ENCODE data around the gene PDE4D.

Gene PDE4D

DNA sequence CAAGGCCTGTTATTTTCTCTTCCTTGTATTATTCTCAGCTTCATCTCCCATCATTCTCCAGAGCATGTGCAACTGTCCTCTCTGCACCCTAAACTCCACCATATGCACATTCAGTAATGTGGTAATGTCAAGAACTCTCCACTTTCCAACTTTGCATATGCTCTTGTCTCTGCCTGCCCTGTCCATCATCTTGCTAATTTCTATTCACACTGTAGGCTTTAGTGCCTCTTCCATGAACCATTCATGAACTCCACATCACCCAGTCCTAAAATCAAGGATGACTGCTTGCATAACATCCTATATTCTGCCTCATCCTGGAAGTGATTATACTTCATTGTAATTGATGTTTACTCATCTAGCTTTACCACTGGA, 354.8 kb downstream of the PDE4D start:
- Histone ChIP-seq H3K4me1 (ENCODE audit: low read length) (no peaks in the 10 kb centered on the region), H3K9me3 (replicated peaks; ENCODE audit: insufficient read depth, low read length) (no peaks in the 10 kb centered on the region), H2AFZ (ENCODE audit: low read length) (no peak overlapping the region), H4K20me1 (ENCODE audit: insufficient read depth, low read length) (no peaks in the 10 kb centered on the region), H3F3A (ENCODE audit: insufficient read depth, low read length) (no peaks in the 10 kb centered on the region), H3K27me3 (replicated peaks; ENCODE audit: insufficient read depth, low read length) (no peaks in the 10 kb centered on the region), H3K79me2 (ENCODE audit: low read length) (no peaks in the 10 kb centered on the region), H3K4me3 (ENCODE audit: low read length) (no peak overlapping the region), H3K9me2 (replicated peaks; ENCODE audit: insufficient read depth, low read length) (no peaks in the 10 kb centered on the region), H3K36me3 (replicated peaks; ENCODE audit: insufficient read depth, low read length) (no peaks in the 10 kb centered on the region), H3K9ac (ENCODE audit: low read length) (no peak overlapping the region), H3K27ac (ENCODE audit: low read length) (no peak overlapping the region), H3K4me2 (ENCODE audit: low read depth, low read length) (no peak overlapping the region)
- DNase-seq, result no peak
- no peak for TF ChIP-seq EZH2phosphoT487 (IDR thresholded peaks at IDR 0.05; ENCODE audit: low read length)
- TF ChIP-seq, protein P1, sequence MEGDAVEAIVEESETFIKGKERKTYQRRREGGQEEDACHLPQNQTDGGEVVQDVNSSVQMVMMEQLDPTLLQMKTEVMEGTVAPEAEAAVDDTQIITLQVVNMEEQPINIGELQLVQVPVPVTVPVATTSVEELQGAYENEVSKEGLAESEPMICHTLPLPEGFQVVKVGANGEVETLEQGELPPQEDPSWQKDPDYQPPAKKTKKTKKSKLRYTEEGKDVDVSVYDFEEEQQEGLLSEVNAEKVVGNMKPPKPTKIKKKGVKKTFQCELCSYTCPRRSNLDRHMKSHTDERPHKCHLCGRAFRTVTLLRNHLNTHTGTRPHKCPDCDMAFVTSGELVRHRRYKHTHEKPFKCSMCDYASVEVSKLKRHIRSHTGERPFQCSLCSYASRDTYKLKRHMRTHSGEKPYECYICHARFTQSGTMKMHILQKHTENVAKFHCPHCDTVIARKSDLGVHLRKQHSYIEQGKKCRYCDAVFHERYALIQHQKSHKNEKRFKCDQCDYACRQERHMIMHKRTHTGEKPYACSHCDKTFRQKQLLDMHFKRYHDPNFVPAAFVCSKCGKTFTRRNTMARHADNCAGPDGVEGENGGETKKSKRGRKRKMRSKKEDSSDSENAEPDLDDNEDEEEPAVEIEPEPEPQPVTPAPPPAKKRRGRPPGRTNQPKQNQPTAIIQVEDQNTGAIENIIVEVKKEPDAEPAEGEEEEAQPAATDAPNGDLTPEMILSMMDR (IDR thresholded peaks at IDR 0.05; ENCODE audit: low read length), result no peak
- no peak for TF ChIP-seq EZH2 (optimal IDR thresholded peaks at IDR 0.05; ENCODE audit: low read depth, low read length)

DNA sequence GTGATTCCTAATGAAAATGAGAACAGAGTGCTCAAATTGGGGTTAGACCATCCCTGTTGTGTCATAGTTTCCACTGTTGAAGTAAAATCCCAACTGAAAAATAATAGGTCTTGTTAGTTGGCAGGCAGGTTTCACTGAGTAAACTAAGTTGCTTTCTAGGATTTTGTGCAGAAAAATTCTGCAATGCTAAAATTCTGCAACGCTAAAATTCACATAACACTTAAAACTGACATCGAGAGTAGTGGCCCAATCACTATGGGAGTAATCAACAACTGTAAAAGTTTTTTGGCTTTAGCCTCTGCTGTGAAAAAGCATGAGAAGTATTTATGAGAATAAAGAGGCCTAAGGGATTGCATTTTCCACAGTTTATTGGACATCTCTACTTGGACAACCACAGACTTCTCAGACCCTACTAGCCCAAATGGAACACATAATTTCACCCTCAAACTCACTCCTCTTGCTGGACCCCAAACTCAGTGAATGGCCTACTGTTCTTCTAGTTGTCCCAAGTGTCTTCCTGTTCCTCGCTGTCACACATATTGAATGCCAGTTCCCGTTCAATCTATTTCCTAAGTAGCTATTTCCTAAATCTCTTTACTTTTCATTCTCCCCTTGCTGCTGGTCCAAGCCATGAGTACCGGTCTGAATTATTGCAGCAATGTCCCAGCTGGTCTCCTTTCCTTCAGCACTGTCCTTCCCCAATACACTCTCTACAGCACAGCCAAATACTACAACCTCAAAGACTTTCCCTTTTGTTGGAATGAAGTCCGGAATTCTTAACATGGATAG, 355.4 kb downstream of the PDE4D start:
- no peak overlapping the region for H3K9ac ChIP-seq (ENCODE audit: low read length)
- no peaks in the 10 kb centered on the region for H3K9me3 ChIP-seq (replicated peaks; ENCODE audit: insufficient read depth, low read length)
- no peaks in the 10 kb centered on the region for H3K79me2 ChIP-seq (ENCODE audit: low read length)
- TF ChIP-seq, protein P1 (IDR thresholded peaks at IDR 0.05; ENCODE audit: low read length), result no peak
- TF ChIP-seq EZH2 (optimal IDR thresholded peaks at IDR 0.05; ENCODE audit: low read depth, low read length), result no peak
- no peak for TF ChIP-seq EZH2phosphoT487 (IDR thresholded peaks at IDR 0.05; ENCODE audit: low read length)
- H3K9me2 ChIP-seq (replicated peaks; ENCODE audit: insufficient read depth, low read length), result no peaks in the 10 kb centered on the region
- H3F3A ChIP-seq (ENCODE audit: insufficient read depth, low read length), result no peaks in the 10 kb centered on the region
- H3K4me1 ChIP-seq (ENCODE audit: low read length), result no peaks in the 10 kb centered on the region
- DNase-seq, result no peak
- no peaks in the 10 kb centered on the region for H4K20me1 ChIP-seq (ENCODE audit: insufficient read depth, low read length)
- no peak overlapping the region for H2AFZ ChIP-seq (ENCODE audit: low read length)
- H3K4me2 ChIP-seq (ENCODE audit: low read depth, low read length), result no peak overlapping the region
- no peak overlapping the region for H3K27ac ChIP-seq (ENCODE audit: low read length)
- no peak overlapping the region for H3K4me3 ChIP-seq (ENCODE audit: low read length)
- no peaks in the 10 kb centered on the region for H3K36me3 ChIP-seq (replicated peaks; ENCODE audit: insufficient read depth, low read length)
- H3K27me3 ChIP-seq (replicated peaks; ENCODE audit: insufficient read depth, low read length), result no peaks in the 10 kb centered on the region

DNA sequence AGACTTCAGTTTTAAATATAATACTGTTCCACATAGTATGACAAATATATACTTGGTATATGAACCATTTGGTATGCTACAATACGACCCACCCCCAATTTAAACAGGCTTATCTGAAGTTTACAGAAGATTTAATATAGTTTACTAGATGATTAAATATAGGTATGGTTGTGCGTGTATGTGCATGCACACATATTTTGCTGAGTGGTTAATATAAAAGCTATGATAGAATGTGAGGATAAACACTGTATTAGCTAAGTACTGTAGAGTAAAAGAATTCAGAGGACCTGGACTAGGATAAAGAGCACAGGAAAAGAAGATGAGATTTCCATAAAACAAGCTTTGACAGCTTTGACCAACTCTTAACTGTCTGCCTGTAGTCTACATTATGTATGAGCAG, 356.7 kb downstream of the PDE4D start:
- TF ChIP-seq, protein P1 (IDR thresholded peaks at IDR 0.05; ENCODE audit: low read length), result no peak
- no peak for TF ChIP-seq EZH2phosphoT487 (IDR thresholded peaks at IDR 0.05; ENCODE audit: low read length)
- Histone ChIP-seq H3K9me2 (replicated peaks; ENCODE audit: insufficient read depth, low read length) (no peaks in the 10 kb centered on the region), H3K36me3 (replicated peaks; ENCODE audit: insufficient read depth, low read length) (no peaks in the 10 kb centered on the region), H3K4me2 (ENCODE audit: low read depth, low read length) (no peak overlapping the region), H3K27ac (ENCODE audit: low read length) (no peak overlapping the region), H3K4me1 (ENCODE audit: low read length) (no peaks in the 10 kb centered on the region), H3K79me2 (ENCODE audit: low read length) (no peaks in the 10 kb centered on the region), H2AFZ (ENCODE audit: low read length) (no peak overlapping the region), H3K4me3 (ENCODE audit: low read length) (no peak overlapping the region), H3K9ac (ENCODE audit: low read length) (no peak overlapping the region), H3K9me3 (replicated peaks; ENCODE audit: insufficient read depth, low read length) (no peaks in the 10 kb centered on the region), H3F3A (ENCODE audit: insufficient read depth, low read length) (no peaks in the 10 kb centered on the region), H4K20me1 (ENCODE audit: insufficient read depth, low read length) (no peaks in the 10 kb centered on the region), H3K27me3 (replicated peaks; ENCODE audit: insufficient read depth, low read length) (no peaks in the 10 kb centered on the region)
- no peak for DNase-seq

Data from MM.1S (cell line).